Neural cell (in vitro differentiated cells): Measurements from ENCODE around the gene AGAP3. TPM values are rescaled to one million over a fixed set of nuclear protein-coding genes. Genes with fewer than 3 reads are reported as not detected.

Experiments
- H2AFZ ChIP-seq: fragments of 200-600, 300-800 bp; sonication (generic), shearing (Covaris generic); 2 replicates; pipeline ENCODE4 v1.6.0; 2014; ENCODE audit warnings: low read depth, mild to moderate bottlenecking, antibody characterized with exemption, low read length, moderate library complexity
- H3F3A ChIP-seq: fragments of 200-600 bp; shearing (Covaris generic); 2 replicates; pipeline ENCODE4 v1.6.1; 2016; ENCODE audit warnings: mild to moderate bottlenecking, moderate library complexity, mixed read lengths, antibody characterized with exemption, low read length; ENCODE audit not compliant: insufficient read depth, poor library complexity, severe bottlenecking
- H3K27ac ChIP-seq: fragments of 200-600, 300-800 bp; sonication (generic), shearing (Covaris generic); 2 replicates; pipeline ENCODE4 v1.5.1; 2014; ENCODE audit warnings: mild to moderate bottlenecking, low read length, moderate library complexity
- H3K27me3 ChIP-seq: fragments of 300-800, 200-600 bp; sonication (generic), shearing (Covaris generic); 2 replicates; pipeline ENCODE4 v1.6.0; 2014; ENCODE audit warnings: mild to moderate bottlenecking, low read depth, low read length, moderate library complexity; ENCODE audit not compliant: insufficient read depth
- H3K36me3 ChIP-seq: fragments of 300-800, 200-600 bp; sonication (generic), shearing (Covaris generic); 2 replicates; pipeline ENCODE4 v1.5.1; 2014; ENCODE audit warnings: mild to moderate bottlenecking, antibody characterized with exemption, low read length, moderate library complexity; ENCODE audit not compliant: insufficient read depth
- H3K4me2 ChIP-seq: fragments of 300-800, 200-600 bp; sonication (generic), shearing (Covaris generic); 2 replicates; pipeline ENCODE4 v1.6.0; 2014; ENCODE audit warnings: mild to moderate bottlenecking, low read length
- H3K4me3 ChIP-seq: fragments of 300-800, 200-600 bp; sonication (generic), shearing (Covaris generic); 2 replicates; pipeline ENCODE4 v1.5.1; 2014; ENCODE audit warnings: mild to moderate bottlenecking, low read length, moderate library complexity
- H3K79me2 ChIP-seq: fragments of 200-600 bp; shearing (Covaris generic); replicated peaks from 2 replicates; pipeline ENCODE4 v1.6.0; 2014; ENCODE audit warnings: mild to moderate bottlenecking, low read length, moderate library complexity; ENCODE audit not compliant: insufficient read depth
- H3K9ac ChIP-seq: fragments of 300-800, 200-600 bp; sonication (generic), shearing (Covaris generic); 2 replicates; pipeline ENCODE4 v1.6.1; 2016; ENCODE audit warnings: mild to moderate bottlenecking, low read length, mixed read lengths
- H3K9me2 ChIP-seq: fragments of 200-600 bp; shearing (Covaris generic); 2 replicates; pipeline ENCODE4 v1.6.1; 2016; ENCODE audit warnings: mild to moderate bottlenecking, low read length, mixed read lengths; ENCODE audit not compliant: insufficient read depth
- H3K9me3 ChIP-seq: fragments of 200-600, 300-800 bp; sonication (generic), shearing (Covaris generic); 2 replicates; pipeline ENCODE4 v1.6.1; 2016; ENCODE audit warnings: mild to moderate bottlenecking, mixed run types, low read length, moderate library complexity, mixed read lengths
- H4K20me1 ChIP-seq: fragments of 200-600 bp; shearing (Covaris generic); 2 replicates; pipeline ENCODE4 v1.6.1; 2016; ENCODE audit warnings: mild to moderate bottlenecking, mixed run types; ENCODE audit not compliant: insufficient read depth
- CTCF ChIP-seq: fragments of 450-650 bp; IDR thresholded peaks from 2 replicates; pipeline ENCODE4 v1.5.1; 2014; ENCODE audit warnings: antibody characterized with exemption, mild to moderate bottlenecking, moderate library complexity; ENCODE audit not compliant: poor library complexity, severe bottlenecking
- EP300 ChIP-seq: fragments of 450-650 bp; conservative IDR thresholded peaks from 2 replicates; pipeline ENCODE4 v1.6.1; 2014; ENCODE audit warnings: antibody characterized with exemption, mild to moderate bottlenecking, moderate library complexity; ENCODE audit not compliant: poor library complexity, severe bottlenecking
- EZH2 ChIP-seq: fragments of 200-600, 300-800 bp; shearing (Covaris generic), sonication (generic); IDR thresholded peaks from 2 replicates; pipeline ENCODE4 v1.6.1; 2014; ENCODE audit warnings: antibody characterized with exemption, low read length, borderline replicate concordance, mild to moderate bottlenecking; ENCODE audit not compliant: insufficient read depth, poor library complexity, severe bottlenecking
- MXI1 ChIP-seq: fragments of 450-650 bp; conservative IDR thresholded peaks from 2 replicates; pipeline ENCODE4 v1.6.1; 2014; ENCODE audit warnings: antibody characterized with exemption, mild to moderate bottlenecking; ENCODE audit not compliant: poor library complexity, severe bottlenecking
- POLR2AphosphoS5 ChIP-seq: IDR thresholded peaks from 2 replicates; pipeline ENCODE4 v1.6.1; 2012
- RAD21 ChIP-seq: fragments of 450-650 bp; conservative IDR thresholded peaks from 2 replicates; pipeline ENCODE4 v1.6.1; 2014; ENCODE audit warnings: antibody characterized with exemption, mild to moderate bottlenecking, moderate library complexity
- REST ChIP-seq: IDR thresholded peaks from 2 replicates; pipeline ENCODE4 v1.6.1; 2012; ENCODE audit warnings: borderline replicate concordance
- SMC3 ChIP-seq: fragments of 450-650 bp; conservative IDR thresholded peaks from 2 replicates; pipeline ENCODE4 v1.6.1; 2014; ENCODE audit warnings: antibody characterized with exemption, mild to moderate bottlenecking, moderate library complexity; ENCODE audit not compliant: poor library complexity
- TAF1 ChIP-seq: IDR thresholded peaks from 2 replicates; pipeline ENCODE4 v1.6.1; 2012; ENCODE audit warnings: low read depth
- polyA plus RNA-seq: library from polyadenylated mRNA; depleted of rRNA; stranded (reverse); fragments of >200 nt; gene quantifications from 2 replicates; pipeline ENCODE4 v1.2.3, GENCODE V29; 2014

Gene AGAP3
- polyA plus RNA-seq, 1 donor from 2014 or later = 117 TPM

- Histone ChIP-seq H4K20me1 (no peaks in the 10 kb centered on the region), H3K27ac (no peak overlapping the region), H3K79me2 (no peaks in the 10 kb centered on the region), H2AFZ (no peak overlapping the region), H3K27me3 (no peaks in the 10 kb centered on the region), H3K4me2 (no peak overlapping the region), H3K9ac (no peak overlapping the region), H3F3A (no peaks in the 10 kb centered on the region), H3K4me3 (no peak overlapping the region), H3K9me2 (no peaks in the 10 kb centered on the region), H3K9me3 (no peaks in the 10 kb centered on the region), H3K36me3 (no peaks in the 10 kb centered on the region)
- TF ChIP-seq REST = no peak
Measured at GRCh38 chr7:151068069-151068773, 18.1 kb upstream of the AGAP3 start.

- TF ChIP-seq SMC3 (no peak), EZH2 (no peak), EP300 (no peak), POLR2AphosphoS5 (no peak)
- Histone ChIP-seq H3K36me3 (no peaks in the 10 kb centered on the region), H2AFZ (no peak overlapping the region)
Measured at GRCh38 chr7:151069841-151070573, 16.3 kb upstream of the AGAP3 start.

GRCh38 chr7:151070574-151070960 lies 15.7 kb upstream of the AGAP3 start:
- no peak overlapping the region for H3K4me2 ChIP-seq
- TF ChIP-seq RAD21 = no peak
- no peak for TF ChIP-seq POLR2AphosphoS5
- no peak for TF ChIP-seq CTCF
- TF ChIP-seq TAF1 = no peak
- TF ChIP-seq EP300 = no peak
- no peak for TF ChIP-seq EZH2
- TF ChIP-seq REST = no peak
- no peak for TF ChIP-seq MXI1
- TF ChIP-seq SMC3 = no peak
- H3K9ac ChIP-seq = no peak overlapping the region
- no peak overlapping the region for H2AFZ ChIP-seq
- H3K9me2 ChIP-seq = no peaks in the 10 kb centered on the region
- H3K36me3 ChIP-seq = no peaks in the 10 kb centered on the region
- no peak overlapping the region for H3K27ac ChIP-seq
- H3F3A ChIP-seq = no peaks in the 10 kb centered on the region
- H3K79me2 ChIP-seq = no peaks in the 10 kb centered on the region
- no peak overlapping the region for H3K4me3 ChIP-seq
- H4K20me1 ChIP-seq = no peaks in the 10 kb centered on the region
- H3K27me3 ChIP-seq = no peaks in the 10 kb centered on the region
- no peaks in the 10 kb centered on the region for H3K9me3 ChIP-seq

More at GRCh38 chr7:151069841-151070573, 16.3 kb upstream of the AGAP3 start:
- Histone ChIP-seq H3K27ac (no peak overlapping the region), H3K4me2 (no peak overlapping the region), H3K79me2 (no peaks in the 10 kb centered on the region), H4K20me1 (no peaks in the 10 kb centered on the region), H3K9me3 (no peaks in the 10 kb centered on the region), H3K27me3 (no peaks in the 10 kb centered on the region), H3K9me2 (no peaks in the 10 kb centered on the region), H3K9ac (no peak overlapping the region), H3F3A (no peaks in the 10 kb centered on the region), H3K4me3 (no peak overlapping the region)
